GM12878 (cell line): ENCODE data around the gene FAM227A. TPM values are rescaled to one million over a fixed set of nuclear protein-coding genes. Genes with fewer than 3 reads are reported as not detected.

ENCODE experiments used
- CBFB ChIP-seq: IDR thresholded peaks from 2 replicates; pipeline ENCODE4 v1.6.1; 2016; ENCODE audit warnings: antibody characterized with exemption, low read depth
- CHD2 ChIP-seq: IDR thresholded peaks from 2 replicates; pipeline ENCODE4 v1.6.1; 2011; ENCODE audit warnings: low read depth, low read length, improper control_type of control experiment, borderline replicate concordance
- ESRRA ChIP-seq: IDR thresholded peaks from 2 replicates; pipeline ENCODE4 v1.6.1; 2012; ENCODE audit warnings: mild to moderate bottlenecking, low read length, improper control_type of control experiment
- EZH2 ChIP-seq: IDR thresholded peaks from 2 replicates; pipeline ENCODE4 v1.6.1; 2012; ENCODE audit warnings: low read depth, mild to moderate bottlenecking, control low read depth, inconsistent platforms, low read length, borderline replicate concordance; ENCODE audit not compliant: control insufficient read depth
- HDAC6 ChIP-seq: fragments of 200-600 bp; sonication (generic); IDR thresholded peaks from one replicate; pipeline ENCODE4 v1.8.0; 2017; ENCODE audit warnings: antibody characterized with exemption; ENCODE audit not compliant: unreplicated experiment
- IKZF1 ChIP-seq: fragments of 450-650 bp; conservative IDR thresholded peaks from 2 replicates; pipeline ENCODE4 v1.6.1; 2017; ENCODE audit warnings: antibody characterized with exemption, mild to moderate bottlenecking
- KLF5 ChIP-seq: fragments of 450-650 bp; IDR thresholded peaks from 2 replicates; pipeline ENCODE4 v1.6.1; 2014; ENCODE audit warnings: mild to moderate bottlenecking; ENCODE audit not compliant: partially characterized antibody
- MEF2B ChIP-seq: fragments of 450-650 bp; IDR thresholded peaks from 2 replicates; pipeline ENCODE4 v1.6.1; 2018; ENCODE audit warnings: mild to moderate bottlenecking, moderate library complexity; ENCODE audit not compliant: partially characterized antibody, poor library complexity, severe bottlenecking
- MTA2 ChIP-seq: fragments of 450-650 bp; IDR thresholded peaks from 2 replicates; pipeline ENCODE4 v1.6.1; 2016; ENCODE audit warnings: low read depth, mild to moderate bottlenecking, moderate library complexity
- MTA3 ChIP-seq: IDR thresholded peaks from 2 replicates; pipeline ENCODE4 v1.6.1; 2012; ENCODE audit warnings: low read length, inconsistent platforms, borderline replicate concordance
- NFIC ChIP-seq: IDR thresholded peaks from 2 replicates; pipeline ENCODE4 v1.6.1; 2012; ENCODE audit warnings: low read depth, mild to moderate bottlenecking, inconsistent platforms, low read length, moderate library complexity
- NR2C2 ChIP-seq: IDR thresholded peaks from 2 replicates; pipeline ENCODE4 v1.6.1; 2011; ENCODE audit warnings: borderline replicate concordance, low read depth; ENCODE audit not compliant: control insufficient read depth, insufficient read length
- NRF1 ChIP-seq: conservative IDR thresholded peaks from 2 replicates; pipeline ENCODE4 v1.6.1; 2011; ENCODE audit warnings: mild to moderate bottlenecking, low read depth, low read length, improper control_type of control experiment
- POLR2AphosphoS2 ChIP-seq: IDR thresholded peaks from 2 replicates; pipeline ENCODE4 v1.6.1; 2011; ENCODE audit warnings: low read depth, mild to moderate bottlenecking, low read length, improper control_type of control experiment, moderate library complexity
- POLR2AphosphoS5 ChIP-seq: IDR thresholded peaks from 2 replicates; pipeline ENCODE4 v1.6.1; 2011; ENCODE audit warnings: mild to moderate bottlenecking, low read length, inconsistent platforms
- RFX5 ChIP-seq: IDR thresholded peaks from 2 replicates; pipeline ENCODE4 v1.6.1; 2011; ENCODE audit warnings: low read depth, low read length, improper control_type of control experiment
- SMARCA5 ChIP-seq: fragments of 450-650 bp; IDR thresholded peaks from 2 replicates; pipeline ENCODE4 v1.6.1; 2017; ENCODE audit warnings: mild to moderate bottlenecking
- SP1 ChIP-seq: IDR thresholded peaks from one replicate; pipeline ENCODE4 v1.6.1; 2011; ENCODE audit warnings: low read depth, low read length
- SRF ChIP-seq, 2 experiments: IDR thresholded peaks; 2 replicates each; pipeline ENCODE4 v1.6.1; 2011; ENCODE audit warnings: low read depth in 2 of 2, low read length in 2 of 2, mild to moderate bottlenecking in 1 of 2, moderate library complexity in 1 of 2
- ZNF207 ChIP-seq: fragments of 450-650 bp; IDR thresholded peaks from 2 replicates; pipeline ENCODE4 v1.6.1; 2014; ENCODE audit warnings: antibody characterized with exemption, mild to moderate bottlenecking, borderline replicate concordance
- polyA plus RNA-seq, 11 experiments: library from polyadenylated mRNA; depleted of rRNA in 4 of 11; unstranded in 6 of 11; stranded (reverse) in 5 of 11; fragments of >200 nt; fragmentation: Nextera tagmentation in 4 of 11; fragmentation: Illumina TruSeq in 1 of 11; extraction: Ambion mirVana in 4 of 11; extraction: Trizol in 1 of 11; gene quantifications; 1 replicate in 1 of 11; 2 replicates in 10 of 11; pipeline versions ENCODE4 v1.2.1 to v1.2.3, GENCODE V29; 2011 to 2016; ENCODE audit warnings: inconsistent platforms in 2 of 11, missing spikeins in 2 of 11, low read depth in 1 of 11
- total RNA-seq, 4 experiments: library from RNA; depleted of rRNA in 3 of 4; stranded (reverse); fragments of >200 nt in 3 of 4; fragmentation: Illumina TruSeq in 1 of 4; extraction: Trizol in 1 of 4; gene quantifications; 2 replicates each; pipeline versions ENCODE4 v1.2.1 to v1.2.3, GENCODE V29; 2013 to 2021
- TF ChIP-seq, protein P1 (sequence below): fragments of 450-650 bp; formaldehyde crosslinking; IDR thresholded peaks from 2 replicates; pipeline ENCODE4 v1.5.0; 2022; ENCODE audit warnings: mild to moderate bottlenecking, missing genetic modification characterization
- TF ChIP-seq, protein P2 (sequence below): fragments of 450-650 bp; IDR thresholded peaks from 2 replicates; pipeline ENCODE4 v1.6.1; 2018; ENCODE audit warnings: mild to moderate bottlenecking, low read depth, moderate library complexity; ENCODE audit not compliant: partially characterized antibody
- TF ChIP-seq, protein P3 (sequence below): IDR thresholded peaks from 2 replicates; pipeline ENCODE4 v1.6.1; 2011; ENCODE audit warnings: borderline replicate concordance, low read depth, mild to moderate bottlenecking, moderate library complexity, low read length; ENCODE audit not compliant: insufficient read depth, poor library complexity, severe bottlenecking

The FAM227A gene
- total and polyA plus RNA-seq, 10 of the 15 experiments (the other 5 are each of a cell fraction or from before 2014, with no cell fraction given), result 0.02 to 0.59 (median 0.25) TPM

GRCh38 chr22:38705235-38706100, 49.3 kb upstream of the FAM227A start, which contains the start of gene GTPBP1 (continued):
- TF ChIP-seq MTA3, result no peak
- peak; percentile 81; the same call in 1 of the 2 replicates for TF ChIP-seq ZNF207
- peak; percentile 60 for TF ChIP-seq KLF5
- TF ChIP-seq RFX5, result peak; percentile 95
- TF ChIP-seq SMARCA5, result no peak
- TF ChIP-seq, protein P1, sequence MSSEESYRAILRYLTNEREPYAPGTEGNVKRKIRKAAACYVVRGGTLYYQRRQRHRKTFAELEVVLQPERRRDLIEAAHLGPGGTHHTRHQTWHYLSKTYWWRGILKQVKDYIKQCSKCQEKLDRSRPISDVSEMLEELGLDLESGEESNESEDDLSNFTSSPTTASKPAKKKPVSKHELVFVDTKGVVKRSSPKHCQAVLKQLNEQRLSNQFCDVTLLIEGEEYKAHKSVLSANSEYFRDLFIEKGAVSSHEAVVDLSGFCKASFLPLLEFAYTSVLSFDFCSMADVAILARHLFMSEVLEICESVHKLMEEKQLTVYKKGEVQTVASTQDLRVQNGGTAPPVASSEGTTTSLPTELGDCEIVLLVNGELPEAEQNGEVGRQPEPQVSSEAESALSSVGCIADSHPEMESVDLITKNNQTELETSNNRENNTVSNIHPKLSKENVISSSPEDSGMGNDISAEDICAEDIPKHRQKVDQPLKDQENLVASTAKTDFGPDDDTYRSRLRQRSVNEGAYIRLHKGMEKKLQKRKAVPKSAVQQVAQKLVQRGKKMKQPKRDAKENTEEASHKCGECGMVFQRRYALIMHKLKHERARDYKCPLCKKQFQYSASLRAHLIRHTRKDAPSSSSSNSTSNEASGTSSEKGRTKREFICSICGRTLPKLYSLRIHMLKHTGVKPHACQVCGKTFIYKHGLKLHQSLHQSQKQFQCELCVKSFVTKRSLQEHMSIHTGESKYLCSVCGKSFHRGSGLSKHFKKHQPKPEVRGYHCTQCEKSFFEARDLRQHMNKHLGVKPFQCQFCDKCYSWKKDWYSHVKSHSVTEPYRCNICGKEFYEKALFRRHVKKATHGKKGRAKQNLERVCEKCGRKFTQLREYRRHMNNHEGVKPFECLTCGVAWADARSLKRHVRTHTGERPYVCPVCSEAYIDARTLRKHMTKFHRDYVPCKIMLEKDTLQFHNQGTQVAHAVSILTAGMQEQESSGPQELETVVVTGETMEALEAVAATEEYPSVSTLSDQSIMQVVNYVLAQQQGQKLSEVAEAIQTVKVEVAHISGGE (CRISPR knock-in tag), result no peak
- no peak for TF ChIP-seq NFIC
- TF ChIP-seq CHD2, result peak; percentile 96
- no peak for TF ChIP-seq NR2C2
- TF ChIP-seq, protein P2, sequence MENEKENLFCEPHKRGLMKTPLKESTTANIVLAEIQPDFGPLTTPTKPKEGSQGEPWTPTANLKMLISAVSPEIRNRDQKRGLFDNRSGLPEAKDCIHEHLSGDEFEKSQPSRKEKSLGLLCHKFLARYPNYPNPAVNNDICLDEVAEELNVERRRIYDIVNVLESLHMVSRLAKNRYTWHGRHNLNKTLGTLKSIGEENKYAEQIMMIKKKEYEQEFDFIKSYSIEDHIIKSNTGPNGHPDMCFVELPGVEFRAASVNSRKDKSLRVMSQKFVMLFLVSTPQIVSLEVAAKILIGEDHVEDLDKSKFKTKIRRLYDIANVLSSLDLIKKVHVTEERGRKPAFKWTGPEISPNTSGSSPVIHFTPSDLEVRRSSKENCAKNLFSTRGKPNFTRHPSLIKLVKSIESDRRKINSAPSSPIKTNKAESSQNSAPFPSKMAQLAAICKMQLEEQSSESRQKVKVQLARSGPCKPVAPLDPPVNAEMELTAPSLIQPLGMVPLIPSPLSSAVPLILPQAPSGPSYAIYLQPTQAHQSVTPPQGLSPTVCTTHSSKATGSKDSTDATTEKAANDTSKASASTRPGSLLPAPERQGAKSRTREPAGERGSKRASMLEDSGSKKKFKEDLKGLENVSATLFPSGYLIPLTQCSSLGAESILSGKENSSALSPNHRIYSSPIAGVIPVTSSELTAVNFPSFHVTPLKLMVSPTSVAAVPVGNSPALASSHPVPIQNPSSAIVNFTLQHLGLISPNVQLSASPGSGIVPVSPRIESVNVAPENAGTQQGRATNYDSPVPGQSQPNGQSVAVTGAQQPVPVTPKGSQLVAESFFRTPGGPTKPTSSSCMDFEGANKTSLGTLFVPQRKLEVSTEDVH, result peak; percentile 92
- TF ChIP-seq ESRRA, result no peak; the same call in 1 of the 2 replicates
- peak; percentile 55; the same call in 1 of the 2 replicates for TF ChIP-seq IKZF1
- no peak for TF ChIP-seq POLR2AphosphoS2
- TF ChIP-seq CBFB, result no peak
- TF ChIP-seq, protein P3, sequence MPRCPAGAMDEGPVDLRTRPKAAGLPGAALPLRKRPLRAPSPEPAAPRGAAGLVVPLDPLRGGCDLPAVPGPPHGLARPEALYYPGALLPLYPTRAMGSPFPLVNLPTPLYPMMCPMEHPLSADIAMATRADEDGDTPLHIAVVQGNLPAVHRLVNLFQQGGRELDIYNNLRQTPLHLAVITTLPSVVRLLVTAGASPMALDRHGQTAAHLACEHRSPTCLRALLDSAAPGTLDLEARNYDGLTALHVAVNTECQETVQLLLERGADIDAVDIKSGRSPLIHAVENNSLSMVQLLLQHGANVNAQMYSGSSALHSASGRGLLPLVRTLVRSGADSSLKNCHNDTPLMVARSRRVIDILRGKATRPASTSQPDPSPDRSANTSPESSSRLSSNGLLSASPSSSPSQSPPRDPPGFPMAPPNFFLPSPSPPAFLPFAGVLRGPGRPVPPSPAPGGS, result no peak
- TF ChIP-seq SP1, result peak; percentile 98
- TF ChIP-seq MTA2, result no peak
- TF ChIP-seq NRF1, result no peak
- no peak for TF ChIP-seq MEF2B
- TF ChIP-seq POLR2AphosphoS5, result peak; percentile 75
- TF ChIP-seq EZH2, result no peak
- no peak for TF ChIP-seq HDAC6
- TF ChIP-seq SRF (IDR thresholded peaks at IDR 0.05; ENCODE audit: low read depth in 2 of 2, low read length in 2 of 2), result peak; percentile 22 to 64; a peak in 2 of 4 replicates
